K562 (cell line): ENCODE measurements around the gene SCN8A. TPM values are rescaled to one million over a fixed set of nuclear protein-coding genes. Genes with fewer than 3 reads are reported as not detected.

Experiments
- ATAC-seq: fragments of 200-7000 bp; cut with Tn5 transposase; 3 replicates; pipeline ENCODE4 v1.9.1; 2020; ENCODE audit warnings: moderate library complexity
- BruUV-seq: library from RNA; stranded (reverse); fragments of 400-500 nt; replicated peaks from 2 replicates; lab custom pipeline; 2021; lab: Mats Ljungman, UMichigan
- CTCF ChIA-PET: fragments of 300-600 bp; formaldehyde crosslinking; extraction: SDS; loops from one replicate; lab custom pipeline; 2021; ENCODE audit warnings: low intra/inter-chr PET ratio; lab: Yijun Ruan, JAX
- POLR2A ChIA-PET: fragments of 300-600, 350-650 bp; sonication (Branson Sonifier 250); formaldehyde crosslinking; extraction: SDS; loops from one replicate; lab custom pipeline; 2021; ENCODE audit warnings: antibody characterized with exemption, inconsistent platforms; lab: Yijun Ruan, JAX
- DNase-seq, 4 experiments: peaks; one replicate each; pipeline versions ENCODE4 v3.0.0 to v3.0.0-alpha.2; 2011 to 2018; ENCODE audit warnings: low spot score in 3 of 4, mixed read lengths in 3 of 4; ENCODE audit errors: extremely low read depth in 1 of 4
- FAIRE-seq: peaks from 2 replicates; lab custom pipeline; 2011; peaks lifted over from hg19 to GRCh38; lab: Jason Lieb, UNC
- H2AFZ ChIP-seq: 2 replicates; pipeline ENCODE4 v1.6.0; 2011; ENCODE audit warnings: low read depth, low read length, control low read depth, inconsistent platforms
- H3K27ac ChIP-seq: fragments of 200-600 bp; 3 replicates; pipeline ENCODE4 v1.8.0; 2011; ENCODE audit warnings: low read depth, mild to moderate bottlenecking, control low read depth, inconsistent platforms, low read length, moderate library complexity, mixed read lengths; ENCODE audit errors: extremely low read depth
- H3K27me3 ChIP-seq, 2 experiments: fragments of 300-600 bp in 1 of 2; 2 replicates in 1 of 2; 3 replicates in 1 of 2; pipeline versions ENCODE4 v1.6.0 to v1.8.0; 2011; ENCODE audit warnings: inconsistent platforms in 2 of 2, low read length in 2 of 2, mild to moderate bottlenecking in 1 of 2, mixed read lengths in 1 of 2, moderate library complexity in 1 of 2; ENCODE audit not compliant: control insufficient read depth in 2 of 2, insufficient read depth in 2 of 2
- H3K36me3 ChIP-seq: fragments of 300-600 bp; 3 replicates; pipeline ENCODE4 v1.8.0; 2011; ENCODE audit warnings: mild to moderate bottlenecking, low read length, inconsistent platforms; ENCODE audit not compliant: control insufficient read depth, insufficient read depth
- H3K4me1 ChIP-seq, 2 experiments: fragments of 200-600 bp in 1 of 2; replicated peaks in 1 of 2; 2 replicates in 1 of 2; 3 replicates in 1 of 2; pipeline versions ENCODE4 v1.5.1 to v1.8.0; 2011; ENCODE audit warnings: inconsistent platforms in 2 of 2, low read length in 2 of 2, mild to moderate bottlenecking in 1 of 2, mixed read lengths in 1 of 2, moderate library complexity in 1 of 2; ENCODE audit not compliant: control insufficient read depth in 2 of 2, insufficient read depth in 2 of 2
- H3K4me2 ChIP-seq: 2 replicates; pipeline ENCODE4 v1.6.1; 2011; ENCODE audit warnings: low read length, control low read depth, inconsistent platforms, mixed read lengths; ENCODE audit not compliant: insufficient read depth
- H3K4me3 ChIP-seq: fragments of 200-600 bp; sonication (generic), shearing (Covaris generic); 2 replicates; pipeline ENCODE4 v1.5.1; 2016; ENCODE audit warnings: control low read depth, inconsistent platforms
- H3K79me2 ChIP-seq: fragments of 200-600 bp; 3 replicates; pipeline ENCODE4 v1.8.0; 2011; ENCODE audit warnings: low read length, inconsistent platforms; ENCODE audit not compliant: control insufficient read depth, insufficient read depth
- H3K9ac ChIP-seq, 2 experiments: 2 replicates each; pipeline versions ENCODE4 v1.6.0 to v1.6.1; 2011; ENCODE audit warnings: low read depth in 2 of 2, low read length in 2 of 2, control low read depth in 1 of 2, inconsistent platforms in 1 of 2, mild to moderate bottlenecking in 1 of 2, mixed read lengths in 1 of 2; ENCODE audit not compliant: insufficient read depth in 1 of 2
- H3K9me1 ChIP-seq: one replicate; pipeline ENCODE4 v1.6.0; 2011; ENCODE audit warnings: inconsistent platforms, mild to moderate bottlenecking, low read length, moderate library complexity; ENCODE audit not compliant: control insufficient read depth, insufficient read depth
- H3K9me3 ChIP-seq: replicated peaks from 2 replicates; pipeline ENCODE4 v1.5.1; 2011; ENCODE audit warnings: low read depth, low read length, inconsistent platforms; ENCODE audit not compliant: control insufficient read depth, insufficient read depth
- H4K20me1 ChIP-seq: replicated peaks from 2 replicates; pipeline ENCODE4 v1.6.1; 2011; ENCODE audit warnings: low read length, inconsistent platforms, mixed read lengths; ENCODE audit not compliant: control insufficient read depth, insufficient read depth
- BDP1 ChIP-seq: IDR thresholded peaks from 3 replicates; pipeline ENCODE4 v1.6.1; 2011; ENCODE audit not compliant: insufficient read length, insufficient read depth
- ETV5 ChIP-seq: sonication (generic); formaldehyde crosslinking; IDR thresholded peaks from 2 replicates; pipeline ENCODE4 v1.4.0; 2020; ENCODE audit warnings: low read depth, mild to moderate bottlenecking, missing genetic modification reagents
- HDAC6 ChIP-seq: IDR thresholded peaks from 2 replicates; pipeline ENCODE4 v1.6.1; 2012; ENCODE audit warnings: low read depth, mild to moderate bottlenecking, control low read depth, inconsistent platforms, low read length, moderate library complexity
- HIVEP1 ChIP-seq: fragments of 250-450 bp; sonication (Bioruptor Pico); IDR thresholded peaks from 2 replicates; pipeline ENCODE4 v1.4.0; 2020; ENCODE audit warnings: mild to moderate bottlenecking
- L3MBTL2 ChIP-seq: fragments of 450-650 bp; IDR thresholded peaks from 2 replicates; pipeline ENCODE4 v1.6.1; 2016; ENCODE audit warnings: mild to moderate bottlenecking, moderate library complexity
- LCOR ChIP-seq: sonication (generic); formaldehyde crosslinking; IDR thresholded peaks from 2 replicates; pipeline ENCODE4 v1.8.0; 2022; ENCODE audit warnings: mild to moderate bottlenecking, missing genetic modification reagents
- MYC ChIP-seq, 2 experiments: fragments of 250-450 bp in 1 of 2; sonication (Bioruptor Pico) in 1 of 2; IDR thresholded peaks; 2 replicates each; pipeline versions ENCODE4 v1.5.1 to v1.6.1; 2012 to 2021; ENCODE audit warnings: low read depth in 2 of 2, borderline replicate concordance in 1 of 2, improper control_type of control experiment in 1 of 2, low read length in 1 of 2, mild to moderate bottlenecking in 1 of 2, moderate library complexity in 1 of 2
- NBN ChIP-seq: fragments of 450-650 bp; IDR thresholded peaks from 2 replicates; pipeline ENCODE4 v1.6.1; 2016; ENCODE audit warnings: low read depth, mild to moderate bottlenecking
- SMAD3 ChIP-seq: fragments of 450-650 bp; formaldehyde crosslinking; conservative IDR thresholded peaks from 2 replicates; pipeline ENCODE4 v1.4.0; 2020; ENCODE audit warnings: mild to moderate bottlenecking
- ZNF184 ChIP-seq: sonication (generic); formaldehyde crosslinking; IDR thresholded peaks from 2 replicates; pipeline ENCODE4 v1.5.0; 2020; ENCODE audit warnings: missing genetic modification reagents
- ZSCAN29 ChIP-seq: fragments of 450-650 bp; IDR thresholded peaks from 2 replicates; pipeline ENCODE4 v1.6.1; 2017
- WGBS: fragments of 100-300 bp; shearing (Covaris generic); methylation state at CpG from one replicate; pipeline ENCODE4 v1.1.6; 2016; ENCODE audit warnings: low coverage, mixed read lengths; ENCODE audit not compliant: insufficient coverage; ENCODE audit errors: missing lambda C conversion rate; 5-methylcytosine and 5-hydroxymethylcytosine counted together
- in situ Hi-C: fragments of 300-500 bp; cut with MboI; formaldehyde crosslinking; loops from 4 replicates; pipeline ENCODE4 v1.15.0; 2018; ENCODE audit warnings: inconsistent platforms, mixed read lengths
- intact Hi-C: fragments of 100-400 bp; cut with micrococcal nuclease; formaldehyde crosslinking; loops from 2 replicates; pipeline ENCODE4 v1.14.2; 2022
- polyA plus RNA-seq, 8 experiments: library from polyadenylated mRNA; depleted of rRNA in 4 of 8; stranded (reverse) in 5 of 8; unstranded in 3 of 8; fragments of >200 nt; fragmentation: Nextera tagmentation in 2 of 8; fragmentation: Illumina TruSeq in 1 of 8; extraction: Ambion mirVana in 2 of 8; extraction: Trizol in 1 of 8; gene quantifications; 2 replicates each; pipeline versions ENCODE4 v1.2.1 to v1.2.3, GENCODE V29; 2011 to 2014; ENCODE audit warnings: inconsistent platforms in 1 of 8, missing spikeins in 1 of 8
- total RNA-seq, 7 experiments: library from RNA; depleted of rRNA in 6 of 7; stranded (reverse); fragments of >200 nt in 6 of 7; fragmentation: Illumina TruSeq in 2 of 7; extraction: Trizol in 2 of 7; gene quantifications; 2 replicates each; pipeline versions ENCODE4 v1.2.1 to v1.2.3, GENCODE V29; 2011 to 2021; ENCODE audit warnings: low replicate concordance in 1 of 7
- TF ChIP-seq, protein P1 (sequence below), 2 experiments: fragments of 450-650 bp in 1 of 2; sonication (generic) in 1 of 2; formaldehyde crosslinking in 1 of 2; IDR thresholded peaks in 1 of 2; conservative IDR thresholded peaks in 1 of 2; 2 replicates each; pipeline versions ENCODE4 v1.6.1 to v1.8.1; 2016 to 2023; ENCODE audit warnings: mild to moderate bottlenecking in 2 of 2, moderate library complexity in 2 of 2, inconsistent platforms in 1 of 2, missing genetic modification reagents in 1 of 2
- TF ChIP-seq, protein P2 (sequence below): IDR thresholded peaks from 2 replicates; pipeline ENCODE4 v1.6.1; 2014; ENCODE audit warnings: antibody characterized with exemption
- TF ChIP-seq, protein P3 (sequence below): sonication (generic); formaldehyde crosslinking; IDR thresholded peaks from 2 replicates; pipeline ENCODE4 v1.8.1; 2022; ENCODE audit warnings: missing genetic modification reagents
- TF ChIP-seq, protein P4 (sequence below), 2 experiments: fragments of 450-650 bp in 1 of 2; IDR thresholded peaks; 2 replicates each; pipeline ENCODE4 v1.6.1; 2011 to 2017; ENCODE audit warnings: low read depth in 2 of 2, antibody characterized with exemption in 1 of 2, borderline replicate concordance in 1 of 2, low read length in 1 of 2, mild to moderate bottlenecking in 1 of 2, mixed read lengths in 1 of 2; ENCODE audit not compliant: control insufficient read depth in 1 of 2

SCN8A gene
- total and polyA plus RNA-seq, 9 of the 15 experiments (the other 6 are each of a cell fraction or from before 2014, with no cell fraction given), result 0.03 to 0.29 (median 0.15) TPM; not detected in 1

DNA sequence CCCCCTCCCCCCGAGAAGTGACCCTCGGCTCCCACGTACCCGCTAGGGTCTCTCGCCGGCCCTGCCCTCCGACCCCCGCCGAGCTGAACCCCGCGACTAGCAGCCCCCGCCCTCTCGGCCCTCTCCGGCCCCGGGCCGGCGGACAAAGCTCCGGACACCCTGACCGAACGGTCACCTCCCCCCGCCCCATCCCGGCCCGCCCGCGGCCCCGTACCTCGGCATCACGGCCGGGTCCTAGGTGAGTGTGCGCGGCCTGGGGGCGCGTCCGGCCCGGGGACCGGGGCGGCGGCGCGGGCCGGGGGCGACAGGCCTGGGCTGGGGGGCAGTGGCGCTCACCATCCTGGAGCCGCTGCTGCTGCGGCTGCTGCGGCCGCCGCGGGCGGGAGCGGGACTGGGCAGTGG lies 257.3 kb downstream of the SCN8A start, which contains the start of gene FIGNL2:
Gene FIGNL2 (minus strand): TSS at position 393 of the 402 bp plus-strand sequence. CDS start 26,305 bp downstream, outside the sequence.
- no peak for DNase-seq
- H3K36me3 ChIP-seq, result no peaks in the 10 kb centered on the region
- H3K9me3 ChIP-seq, result no peaks in the 10 kb centered on the region
- H3K79me2 ChIP-seq, result no peaks in the 10 kb centered on the region
- TF ChIP-seq, protein P1, sequence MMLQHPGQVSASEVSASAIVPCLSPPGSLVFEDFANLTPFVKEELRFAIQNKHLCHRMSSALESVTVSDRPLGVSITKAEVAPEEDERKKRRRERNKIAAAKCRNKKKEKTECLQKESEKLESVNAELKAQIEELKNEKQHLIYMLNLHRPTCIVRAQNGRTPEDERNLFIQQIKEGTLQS (IDR thresholded peaks at IDR 0.05), result no peak
- TF ChIP-seq, protein P1 (CRISPR knock-in tag; conservative IDR thresholded peaks at IDR 0.05), result no peak
- TF ChIP-seq HDAC6 (no peak), LCOR (CRISPR knock-in tag) (no peak), BDP1 (no peak), SMAD3 (CRISPR knock-in tag) (no peak), ZNF184 (CRISPR knock-in tag) (no peak), MYC (IDR thresholded peaks at IDR 0.05; ENCODE audit: low read depth, low read length) (no peak), MYC (CRISPR knock-in tag; IDR thresholded peaks at IDR 0.05; ENCODE audit: borderline replicate concordance, low read depth) (no peak), ZSCAN29 (no peak), HIVEP1 (CRISPR knock-in tag) (no peak), NBN (no peak), L3MBTL2 (no peak), ETV5 (no peak)
- TF ChIP-seq, protein P2, sequence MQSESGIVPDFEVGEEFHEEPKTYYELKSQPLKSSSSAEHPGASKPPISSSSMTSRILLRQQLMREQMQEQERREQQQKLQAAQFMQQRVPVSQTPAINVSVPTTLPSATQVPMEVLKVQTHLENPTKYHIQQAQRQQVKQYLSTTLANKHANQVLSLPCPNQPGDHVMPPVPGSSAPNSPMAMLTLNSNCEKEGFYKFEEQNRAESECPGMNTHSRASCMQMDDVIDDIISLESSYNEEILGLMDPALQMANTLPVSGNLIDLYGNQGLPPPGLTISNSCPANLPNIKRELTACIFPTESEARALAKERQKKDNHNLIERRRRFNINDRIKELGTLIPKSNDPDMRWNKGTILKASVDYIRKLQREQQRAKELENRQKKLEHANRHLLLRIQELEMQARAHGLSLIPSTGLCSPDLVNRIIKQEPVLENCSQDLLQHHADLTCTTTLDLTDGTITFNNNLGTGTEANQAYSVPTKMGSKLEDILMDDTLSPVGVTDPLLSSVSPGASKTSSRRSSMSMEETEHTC, result no peak
- TF ChIP-seq, protein P3, sequence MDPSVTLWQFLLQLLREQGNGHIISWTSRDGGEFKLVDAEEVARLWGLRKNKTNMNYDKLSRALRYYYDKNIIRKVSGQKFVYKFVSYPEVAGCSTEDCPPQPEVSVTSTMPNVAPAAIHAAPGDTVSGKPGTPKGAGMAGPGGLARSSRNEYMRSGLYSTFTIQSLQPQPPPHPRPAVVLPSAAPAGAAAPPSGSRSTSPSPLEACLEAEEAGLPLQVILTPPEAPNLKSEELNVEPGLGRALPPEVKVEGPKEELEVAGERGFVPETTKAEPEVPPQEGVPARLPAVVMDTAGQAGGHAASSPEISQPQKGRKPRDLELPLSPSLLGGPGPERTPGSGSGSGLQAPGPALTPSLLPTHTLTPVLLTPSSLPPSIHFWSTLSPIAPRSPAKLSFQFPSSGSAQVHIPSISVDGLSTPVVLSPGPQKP (CRISPR knock-in tag), result no peak
- TF ChIP-seq, protein P4, sequence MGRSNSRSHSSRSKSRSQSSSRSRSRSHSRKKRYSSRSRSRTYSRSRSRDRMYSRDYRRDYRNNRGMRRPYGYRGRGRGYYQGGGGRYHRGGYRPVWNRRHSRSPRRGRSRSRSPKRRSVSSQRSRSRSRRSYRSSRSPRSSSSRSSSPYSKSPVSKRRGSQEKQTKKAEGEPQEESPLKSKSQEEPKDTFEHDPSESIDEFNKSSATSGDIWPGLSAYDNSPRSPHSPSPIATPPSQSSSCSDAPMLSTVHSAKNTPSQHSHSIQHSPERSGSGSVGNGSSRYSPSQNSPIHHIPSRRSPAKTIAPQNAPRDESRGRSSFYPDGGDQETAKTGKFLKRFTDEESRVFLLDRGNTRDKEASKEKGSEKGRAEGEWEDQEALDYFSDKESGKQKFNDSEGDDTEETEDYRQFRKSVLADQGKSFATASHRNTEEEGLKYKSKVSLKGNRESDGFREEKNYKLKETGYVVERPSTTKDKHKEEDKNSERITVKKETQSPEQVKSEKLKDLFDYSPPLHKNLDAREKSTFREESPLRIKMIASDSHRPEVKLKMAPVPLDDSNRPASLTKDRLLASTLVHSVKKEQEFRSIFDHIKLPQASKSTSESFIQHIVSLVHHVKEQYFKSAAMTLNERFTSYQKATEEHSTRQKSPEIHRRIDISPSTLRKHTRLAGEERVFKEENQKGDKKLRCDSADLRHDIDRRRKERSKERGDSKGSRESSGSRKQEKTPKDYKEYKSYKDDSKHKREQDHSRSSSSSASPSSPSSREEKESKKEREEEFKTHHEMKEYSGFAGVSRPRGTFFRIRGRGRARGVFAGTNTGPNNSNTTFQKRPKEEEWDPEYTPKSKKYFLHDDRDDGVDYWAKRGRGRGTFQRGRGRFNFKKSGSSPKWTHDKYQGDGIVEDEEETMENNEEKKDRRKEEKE (IDR thresholded peaks at IDR 0.05; ENCODE audit: borderline replicate concordance in 1 of 2, control insufficient read depth in 1 of 2, low read depth in 2 of 2, low read length in 1 of 2), result no peak
- FAIRE-seq, result no peak
- ATAC-seq, result no peak
- H4K20me1 ChIP-seq, result peaks cover 14% of the 10 kb centered on the region; the same call in 1 of the 2 replicates
- BruUV-seq, result no TSS peak
- no peak within 1 kb of the TSS for H3K27ac ChIP-seq
- H3K4me2 ChIP-seq, result no peak within 1 kb of the TSS
- no peak within 1 kb of the TSS; a peak in 1 of 4 replicates for H3K9ac ChIP-seq
- ChIA-PET POLR2A (no interaction called here), CTCF (no interaction called here)
- H3K9me1 ChIP-seq, result no peaks in the 10 kb centered on the region
- intact Hi-C loops (no loop called here), in situ Hi-C loops (no loop called here)
- H3K4me1 ChIP-seq, result peaks cover 0 to 21% of the 10 kb centered on the region in 2 experiments; a peak in 3 of 5 replicates
- WGBS, result no CpG with 5 or more reads among the region's 51 CpGs
- peaks cover 30 to 63% of the 10 kb centered on the region in 2 experiments; a peak in 4 of 5 replicates for H3K27me3 ChIP-seq
- no peak within 1 kb of the TSS for H3K4me3 ChIP-seq
- H2AFZ ChIP-seq, result no peak within 1 kb of the TSS
